ENCODE measurements around the gene SEMA5A. TPM values are rescaled to one million over a fixed set of nuclear protein-coding genes. Genes with fewer than 3 reads are reported as not detected.

The SEMA5A gene
- polyA plus RNA-seq, 1 of the 3 experiments (the other 2 are of a cell fraction): 0.58 TPM

DNA sequence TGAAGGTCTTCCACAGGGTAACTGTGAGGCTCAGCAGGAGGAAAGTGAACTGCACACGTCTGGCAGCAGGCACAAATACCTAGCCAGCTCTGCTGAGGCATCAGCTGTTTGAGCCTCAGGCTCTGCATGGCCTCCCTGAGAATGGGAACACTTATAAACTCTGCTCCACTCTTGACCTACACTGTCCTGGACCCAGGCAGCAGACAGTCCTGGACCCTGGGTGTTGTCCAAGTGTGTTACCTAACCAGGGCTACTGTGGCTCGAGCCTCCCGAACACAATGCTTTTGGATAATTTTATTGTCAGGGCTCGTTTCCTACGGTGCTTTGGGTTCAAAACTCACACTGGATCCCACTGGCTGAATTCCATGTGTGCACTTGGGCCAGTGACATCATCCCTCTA lies 497.9 kb downstream of the SEMA5A start:
- peak overlapping the region in 1 of 2 experiments; percentile 93; a peak in 2 of 4 replicates for H3K27ac ChIP-seq (ENCODE audit: low read depth in 2 of 2, low read length in 1 of 2)
- H3K4me3 ChIP-seq (ENCODE audit: low read depth in 2 of 2, low read length in 1 of 2): no peak overlapping the region
- WGBS (ENCODE audit: low lambda C conversion rate): 100% methylated on average over 3 of the region's 5 CpGs
- peaks cover 0 to 2% of the 10 kb centered on the region in 2 experiments for H3K36me3 ChIP-seq (replicated peaks in 1 of 2; ENCODE audit: control insufficient read depth in 1 of 2, insufficient read depth in 2 of 2, low read length in 1 of 2)
- peak overlapping the region; percentile 42; the same call in 1 of the 2 replicates for H3K9ac ChIP-seq
- POLR2A ChIA-PET: no interaction called here
- H3K4me1 ChIP-seq (ENCODE audit: control insufficient read depth in 1 of 2, insufficient read depth in 2 of 2, low read depth in 1 of 2, low read length in 1 of 2): peaks cover 0 to 18% of the 10 kb centered on the region in 2 experiments; a peak in 3 of 4 replicates
- H3K79me2 ChIP-seq (ENCODE audit: insufficient read depth): no peaks in the 10 kb centered on the region
- DNase-seq: no peak
- no peaks in the 10 kb centered on the region for H3K9me2 ChIP-seq
- TF ChIP-seq RFX5 (IDR thresholded peaks at IDR 0.05; ENCODE audit: low read length): no peak
- no peak for TF ChIP-seq USF2 (IDR thresholded peaks at IDR 0.05; ENCODE audit: borderline replicate concordance, low read depth, low read length)
- no peak for TF ChIP-seq GABPA (IDR thresholded peaks at IDR 0.05; ENCODE audit: low read depth)
- no peak for TF ChIP-seq EZH2phosphoT487 (IDR thresholded peaks at IDR 0.05; ENCODE audit: borderline replicate concordance, low read depth)
- TF ChIP-seq SIN3A (IDR thresholded peaks at IDR 0.05; ENCODE audit: borderline replicate concordance, low read depth, low read length): no peak
- TF ChIP-seq TAF1 (IDR thresholded peaks at IDR 0.05; ENCODE audit: borderline replicate concordance, low read depth, low read length): no peak
- no peak for TF ChIP-seq FOXM1 (IDR thresholded peaks at IDR 0.05; ENCODE audit: low read depth)
- TF ChIP-seq POLR2AphosphoS5 (IDR thresholded peaks at IDR 0.05; ENCODE audit: low read depth, low read length): no peak
- H3F3A ChIP-seq (replicated peaks; ENCODE audit: insufficient read depth): peaks cover 12% of the 10 kb centered on the region
- H3K4me2 ChIP-seq: 0 out of 2 replicates have a peak overlapping the region, but pooled peaks have one; percentile 29
- H3K9me3 ChIP-seq: no peaks in the 10 kb centered on the region
- H3K27me3 ChIP-seq (ENCODE audit: insufficient read depth): no peaks in the 10 kb centered on the region
- H2AFZ ChIP-seq (ENCODE audit: low read depth): no peak overlapping the region; the same call in 1 of the 2 replicates
- CTCF ChIA-PET: no interaction called here
- no peaks in the 10 kb centered on the region for H4K20me1 ChIP-seq (ENCODE audit: insufficient read depth)

GRCh38 chr5:9046756-9047481 lies 499.0 kb downstream of the SEMA5A start:
- Histone ChIP-seq H3K36me3 (replicated peaks in 1 of 2; ENCODE audit: control insufficient read depth in 1 of 2, insufficient read depth in 2 of 2, low read length in 1 of 2) (peaks cover 0 to 2% of the 10 kb centered on the region in 2 experiments), H3F3A (replicated peaks; ENCODE audit: insufficient read depth) (peaks cover 12% of the 10 kb centered on the region), H3K9ac (peak overlapping the region; percentile 60; the same call in 1 of the 2 replicates), H3K9me2 (no peaks in the 10 kb centered on the region), H3K79me2 (ENCODE audit: insufficient read depth) (no peaks in the 10 kb centered on the region), H3K4me3 (ENCODE audit: low read depth in 2 of 2, low read length in 1 of 2) (no peak overlapping the region), H3K4me1 (ENCODE audit: control insufficient read depth in 1 of 2, insufficient read depth in 2 of 2, low read depth in 1 of 2, low read length in 1 of 2) (peaks cover 0 to 18% of the 10 kb centered on the region in 2 experiments; a peak in 3 of 4 replicates), H3K4me2 (peak overlapping the region; percentile 29; the same call in 1 of the 2 replicates), H3K27ac (ENCODE audit: low read depth in 2 of 2, low read length in 1 of 2) (peak overlapping the region in 1 of 2 experiments; percentile 93; a peak in 2 of 4 replicates), H2AFZ (ENCODE audit: low read depth) (peak overlapping the region; percentile 18; the same call in 1 of the 2 replicates), H3K9me3 (no peaks in the 10 kb centered on the region), H3K27me3 (ENCODE audit: insufficient read depth) (no peaks in the 10 kb centered on the region), H4K20me1 (ENCODE audit: insufficient read depth) (no peaks in the 10 kb centered on the region)
- WGBS (ENCODE audit: low lambda C conversion rate): 32% methylated on average over 3 of the region's 3 CpGs
- ChIA-PET CTCF (no interaction called here), POLR2A (no interaction called here)
- no peak for DNase-seq
- TF ChIP-seq EP300 (IDR thresholded peaks at IDR 0.05; ENCODE audit: borderline replicate concordance in 1 of 2, low read depth in 1 of 2, low read length in 1 of 2) (peak in 1 of 2 experiments; percentile 79; a peak in 1 of 4 replicates), FOXJ3 (CRISPR knock-in tag; IDR thresholded peaks at IDR 0.05) (no peak), EZH2phosphoT487 (IDR thresholded peaks at IDR 0.05; ENCODE audit: borderline replicate concordance, low read depth) (no peak), TAF1 (IDR thresholded peaks at IDR 0.05; ENCODE audit: borderline replicate concordance, low read depth, low read length) (no peak), NRF1 (IDR thresholded peaks at IDR 0.05; ENCODE audit: low read depth, low read length) (no peak), ZBTB33 (IDR thresholded peaks at IDR 0.05; ENCODE audit: borderline replicate concordance, low read depth) (no peak), RCOR1 (IDR thresholded peaks at IDR 0.05; ENCODE audit: low read length) (no peak), POLR2AphosphoS5 (IDR thresholded peaks at IDR 0.05; ENCODE audit: low read depth, low read length) (peak; percentile 30; the same call in 1 of the 2 replicates), USF2 (IDR thresholded peaks at IDR 0.05; ENCODE audit: borderline replicate concordance, low read depth, low read length) (no peak)
- TF ChIP-seq, protein P1, sequence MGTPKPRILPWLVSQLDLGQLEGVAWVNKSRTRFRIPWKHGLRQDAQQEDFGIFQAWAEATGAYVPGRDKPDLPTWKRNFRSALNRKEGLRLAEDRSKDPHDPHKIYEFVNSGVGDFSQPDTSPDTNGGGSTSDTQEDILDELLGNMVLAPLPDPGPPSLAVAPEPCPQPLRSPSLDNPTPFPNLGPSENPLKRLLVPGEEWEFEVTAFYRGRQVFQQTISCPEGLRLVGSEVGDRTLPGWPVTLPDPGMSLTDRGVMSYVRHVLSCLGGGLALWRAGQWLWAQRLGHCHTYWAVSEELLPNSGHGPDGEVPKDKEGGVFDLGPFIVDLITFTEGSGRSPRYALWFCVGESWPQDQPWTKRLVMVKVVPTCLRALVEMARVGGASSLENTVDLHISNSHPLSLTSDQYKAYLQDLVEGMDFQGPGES (IDR thresholded peaks at IDR 0.05; ENCODE audit: low read depth, low read length): no peak
- TF ChIP-seq, protein P2, sequence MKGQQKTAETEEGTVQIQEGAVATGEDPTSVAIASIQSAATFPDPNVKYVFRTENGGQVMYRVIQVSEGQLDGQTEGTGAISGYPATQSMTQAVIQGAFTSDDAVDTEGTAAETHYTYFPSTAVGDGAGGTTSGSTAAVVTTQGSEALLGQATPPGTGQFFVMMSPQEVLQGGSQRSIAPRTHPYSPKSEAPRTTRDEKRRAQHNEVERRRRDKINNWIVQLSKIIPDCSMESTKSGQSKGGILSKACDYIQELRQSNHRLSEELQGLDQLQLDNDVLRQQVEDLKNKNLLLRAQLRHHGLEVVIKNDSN (IDR thresholded peaks at IDR 0.05; ENCODE audit: borderline replicate concordance, low read depth): no peak
- TF ChIP-seq, protein P3, sequence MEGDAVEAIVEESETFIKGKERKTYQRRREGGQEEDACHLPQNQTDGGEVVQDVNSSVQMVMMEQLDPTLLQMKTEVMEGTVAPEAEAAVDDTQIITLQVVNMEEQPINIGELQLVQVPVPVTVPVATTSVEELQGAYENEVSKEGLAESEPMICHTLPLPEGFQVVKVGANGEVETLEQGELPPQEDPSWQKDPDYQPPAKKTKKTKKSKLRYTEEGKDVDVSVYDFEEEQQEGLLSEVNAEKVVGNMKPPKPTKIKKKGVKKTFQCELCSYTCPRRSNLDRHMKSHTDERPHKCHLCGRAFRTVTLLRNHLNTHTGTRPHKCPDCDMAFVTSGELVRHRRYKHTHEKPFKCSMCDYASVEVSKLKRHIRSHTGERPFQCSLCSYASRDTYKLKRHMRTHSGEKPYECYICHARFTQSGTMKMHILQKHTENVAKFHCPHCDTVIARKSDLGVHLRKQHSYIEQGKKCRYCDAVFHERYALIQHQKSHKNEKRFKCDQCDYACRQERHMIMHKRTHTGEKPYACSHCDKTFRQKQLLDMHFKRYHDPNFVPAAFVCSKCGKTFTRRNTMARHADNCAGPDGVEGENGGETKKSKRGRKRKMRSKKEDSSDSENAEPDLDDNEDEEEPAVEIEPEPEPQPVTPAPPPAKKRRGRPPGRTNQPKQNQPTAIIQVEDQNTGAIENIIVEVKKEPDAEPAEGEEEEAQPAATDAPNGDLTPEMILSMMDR (IDR thresholded peaks at IDR 0.05): no peak
